Tibial nerve (tissue), 4 donors: ENCODE results near the gene EGFR. TPM values are rescaled to one million over a fixed set of nuclear protein-coding genes. Genes with fewer than 3 reads are reported as not detected.

ENCODE experiments used
- DNase-seq, 2 donors: peaks; one replicate each; pipeline ENCODE4 v3.0.0-alpha.2; 2019; ENCODE audit warnings: low spot score in 2 of 2
- H3K27ac ChIP-seq, 4 donors: fragments of 200-600 bp; sonication (generic) in 3 of 4; one replicate each; pipeline ENCODE4 v1.5.1; 2017 to 2019; ENCODE audit warnings: mild to moderate bottlenecking in 1 of 4
- H3K27me3 ChIP-seq, 2 donors: fragments of 200-600 bp; sonication (generic) in 1 of 2; one replicate each; pipeline versions ENCODE4 v1.5.1 to v1.6.0; 2017 to 2019
- H3K36me3 ChIP-seq, 3 donors: fragments of 200-600 bp; sonication (generic); one replicate each; pipeline ENCODE4 v1.5.1; 2018 to 2019
- H3K4me1 ChIP-seq, 4 donors: fragments of 200-600 bp; sonication (generic) in 3 of 4; one replicate each; pipeline ENCODE4 v1.5.1; 2017 to 2019
- H3K4me3 ChIP-seq, 4 donors: fragments of 200-600 bp; sonication (generic) in 3 of 4; one replicate each; pipeline ENCODE4 v1.5.1; 2017 to 2019; ENCODE audit warnings: mild to moderate bottlenecking in 1 of 4, moderate library complexity in 1 of 4
- H3K9me3 ChIP-seq, 4 donors: fragments of 200-600 bp; sonication (generic) in 3 of 4; one replicate each; pipeline ENCODE4 v1.5.1; 2017 to 2019
- CTCF ChIP-seq, 5 experiments: fragments of 200-600 bp in 3 of 5; fragments of 450-650 bp in 2 of 5; sonication (generic) in 3 of 5; IDR thresholded peaks; one replicate each; pipeline ENCODE4 v1.5.1; 2016 to 2019; ENCODE audit warnings: antibody characterized with exemption in 5 of 5, mild to moderate bottlenecking in 3 of 5, moderate library complexity in 2 of 5
- EP300 ChIP-seq, 2 donors: sonication (generic); formaldehyde crosslinking; IDR thresholded peaks; one replicate each; pipeline ENCODE4 v1.6.1; 2017; ENCODE audit warnings: antibody characterized with exemption in 2 of 2, mild to moderate bottlenecking in 1 of 2
- POLR2A ChIP-seq, 2 donors: fragments of 450-650 bp; IDR thresholded peaks; one replicate each; pipeline ENCODE4 v1.6.1; 2017; ENCODE audit warnings: antibody characterized with exemption in 2 of 2, mild to moderate bottlenecking in 2 of 2, moderate library complexity in 2 of 2
- WGBS, 2 donors: methylation state at CpG; one replicate each; pipeline ENCODE4 v1.1.5; 2018; 5-methylcytosine and 5-hydroxymethylcytosine counted together
- total RNA-seq, 4 donors: library from RNA; depleted of rRNA; stranded (reverse); fragments of >200 nt; gene quantifications; one replicate each; pipeline ENCODE4 v1.1.0, GENCODE V29; 2016

The EGFR gene
- total RNA-seq, 4 donors from 2014 or later: 72.3 to 136 (median 127) TPM

GRCh38 chr7:55081472-55082227 lies 62.8 kb downstream of the EGFR start:
- WGBS, 2 donors: 39 to 40% methylated on average over 7 of the region's 7 CpGs
- H3K27ac ChIP-seq: peak overlapping the region; percentile 17 to 87 (median 54)
- H3K27me3 ChIP-seq: no peaks in the 10 kb centered on the region
- H3K4me3 ChIP-seq: no peak overlapping the region
- TF ChIP-seq EP300 (IDR thresholded peaks at IDR 0.05): no peak
- no peak for TF ChIP-seq POLR2A (IDR thresholded peaks at IDR 0.05)
- no peak for TF ChIP-seq CTCF (IDR thresholded peaks at IDR 0.05)
- H3K4me1 ChIP-seq: peaks cover 0 to 76% (median 25%) of the 10 kb centered on the region in 4 donors
- H3K9me3 ChIP-seq: no peaks in the 10 kb centered on the region
- no peaks in the 10 kb centered on the region for H3K36me3 ChIP-seq
- no peak for DNase-seq

GRCh38 chr7:55082228-55082603 lies 63.4 kb downstream of the EGFR start:
- H3K36me3 ChIP-seq: no peaks in the 10 kb centered on the region
- no peak overlapping the region for H3K4me3 ChIP-seq
- no peaks in the 10 kb centered on the region for H3K27me3 ChIP-seq
- H3K27ac ChIP-seq: peak overlapping the region in 3 of 4 donors; percentile 9 to 87 (median 36)
- no peak for TF ChIP-seq CTCF (IDR thresholded peaks at IDR 0.05)
- TF ChIP-seq POLR2A (IDR thresholded peaks at IDR 0.05): no peak
- TF ChIP-seq EP300 (IDR thresholded peaks at IDR 0.05): no peak
- no peak for DNase-seq
- peaks cover 0 to 76% (median 31%) of the 10 kb centered on the region in 4 donors for H3K4me1 ChIP-seq
- H3K9me3 ChIP-seq: no peaks in the 10 kb centered on the region

GRCh38 chr7:55083206-55083605 lies 64.4 kb downstream of the EGFR start:
- Histone ChIP-seq H3K27ac (peak overlapping the region in 1 of 4 donors; percentile 87), H3K4me3 (no peak overlapping the region), H3K27me3 (no peaks in the 10 kb centered on the region), H3K36me3 (no peaks in the 10 kb centered on the region), H3K9me3 (no peaks in the 10 kb centered on the region), H3K4me1 (peaks cover 0 to 76% (median 31%) of the 10 kb centered on the region in 4 donors)
- no peak for DNase-seq
- no peak for TF ChIP-seq CTCF (IDR thresholded peaks at IDR 0.05)
- TF ChIP-seq POLR2A (IDR thresholded peaks at IDR 0.05): no peak
- TF ChIP-seq EP300 (IDR thresholded peaks at IDR 0.05): no peak
- WGBS, 2 donors: 90 to 93% methylated on average over 7 of the region's 7 CpGs

- WGBS, 2 donors: 95 to 96% methylated on average over 2 of the region's 2 CpGs
- DNase-seq: no peak
Observed at GRCh38 chr7:55084307-55084706, 65.5 kb downstream of the EGFR start.

More at GRCh38 chr7:55084307-55084706, 65.5 kb downstream of the EGFR start:
- no peaks in the 10 kb centered on the region for H3K27me3 ChIP-seq
- peaks cover 0 to 72% (median 27%) of the 10 kb centered on the region in 4 donors for H3K4me1 ChIP-seq
- H3K9me3 ChIP-seq: no peaks in the 10 kb centered on the region
- no peak overlapping the region for H3K4me3 ChIP-seq
- H3K27ac ChIP-seq: peak overlapping the region in 1 of 4 donors; percentile 2
- no peaks in the 10 kb centered on the region for H3K36me3 ChIP-seq
- no peak for TF ChIP-seq EP300 (IDR thresholded peaks at IDR 0.05)
- no peak for TF ChIP-seq CTCF (IDR thresholded peaks at IDR 0.05)
- no peak for TF ChIP-seq POLR2A (IDR thresholded peaks at IDR 0.05)
